GM20431 (cell line): ENCODE results near the gene DCST1.

ENCODE experiments used
- in situ Hi-C: fragments of 300-500 bp; cut with MseI, MboI; formaldehyde crosslinking; loops from one replicate; pipeline ENCODE4 v1.15.0; 2020; ENCODE audit warnings: low sequenced_read_pairs; ENCODE audit not compliant: unreplicated experiment

DCST1 gene

GRCh38 chr1:155012026-155012546 lies 21.5 kb upstream of the DCST1 start:
- in situ Hi-C loops, result no loop called here

GRCh38 chr1:155012776-155013602 lies 20.6 kb upstream of the DCST1 start:
- in situ Hi-C loops, result no loop called here

GRCh38 chr1:155013632-155014031 lies 20.0 kb upstream of the DCST1 start:
- in situ Hi-C loops, result no loop called here

GRCh38 chr1:155014709-155015508 lies 18.7 kb upstream of the DCST1 start:
- in situ Hi-C loops, result no loop called here

GRCh38 chr1:155015527-155016230 lies 17.9 kb upstream of the DCST1 start:
- in situ Hi-C loops, result no loop called here

- in situ Hi-C loops, result no loop called here
Measured at GRCh38 chr1:155016231-155016831, 17.3 kb upstream of the DCST1 start.

GRCh38 chr1:155017041-155017945 lies 16.3 kb upstream of the DCST1 start:
- in situ Hi-C loops, result no loop called here

- in situ Hi-C loops, result no loop called here
Measured at GRCh38 chr1:155017946-155018316, 15.7 kb upstream of the DCST1 start.

- in situ Hi-C loops, result no loop called here
Measured at GRCh38 chr1:155018617-155019348, 14.8 kb upstream of the DCST1 start.

- in situ Hi-C loops, result no loop called here
Measured at GRCh38 chr1:155019377-155020245, 14.0 kb upstream of the DCST1 start.

GRCh38 chr1:155022136-155022926 lies 11.3 kb upstream of the DCST1 start:
- in situ Hi-C loops, result no loop called here

GRCh38 chr1:155022927-155023236 lies 10.7 kb upstream of the DCST1 start:
- in situ Hi-C loops, result no loop called here

- in situ Hi-C loops, result no loop called here
Measured at GRCh38 chr1:155023627-155024026, 10.0 kb upstream of the DCST1 start.

GRCh38 chr1:155024315-155024714 lies 9.3 kb upstream of the DCST1 start:
- in situ Hi-C loops, result no loop called here

- in situ Hi-C loops, result no loop called here
Measured at GRCh38 chr1:155026154-155026553, 7.5 kb upstream of the DCST1 start.

- in situ Hi-C loops, result no loop called here
Measured at GRCh38 chr1:155026588-155026987, 7.0 kb upstream of the DCST1 start.
